HCT116 (cell line): ENCODE data around the gene IZUMO1.

Experiments used
- CEBPB ChIP-seq: IDR thresholded peaks from 2 replicates; pipeline ENCODE4 v1.6.1; 2012; ENCODE audit warnings: low read depth
- ELF1 ChIP-seq: IDR thresholded peaks from 2 replicates; pipeline ENCODE4 v1.6.1; 2012; ENCODE audit warnings: low read depth, borderline replicate concordance
- EZH2 ChIP-seq: fragments of 200-600 bp; sonication (generic); IDR thresholded peaks from 2 replicates; pipeline ENCODE4 v1.6.1; 2017; ENCODE audit warnings: antibody characterized with exemption, mixed run types
- EZH2phosphoT487 ChIP-seq: fragments of 200-600 bp; IDR thresholded peaks from 2 replicates; pipeline ENCODE4 v1.6.1; 2018; ENCODE audit warnings: antibody characterized with exemption, borderline replicate concordance
- FOSL1 ChIP-seq: IDR thresholded peaks from 2 replicates; pipeline ENCODE4 v1.6.1; 2012; ENCODE audit warnings: low read depth
- POLR2A ChIP-seq: IDR thresholded peaks from 2 replicates; pipeline ENCODE4 v1.7.0; 2011; ENCODE audit warnings: borderline replicate concordance; ENCODE audit not compliant: insufficient read depth, insufficient read length; ENCODE audit errors: extremely low read depth
- POLR2AphosphoS5 ChIP-seq: IDR thresholded peaks from 2 replicates; pipeline ENCODE4 v1.6.1; 2011; ENCODE audit warnings: mild to moderate bottlenecking, low read depth, low read length, moderate library complexity
- RAD21 ChIP-seq: IDR thresholded peaks from 2 replicates; pipeline ENCODE4 v1.6.1; 2012; ENCODE audit warnings: low read depth, mild to moderate bottlenecking
- SIN3A ChIP-seq: IDR thresholded peaks from 2 replicates; pipeline ENCODE4 v1.6.1; 2012; ENCODE audit warnings: low read depth
- YY1 ChIP-seq: IDR thresholded peaks from 2 replicates; pipeline ENCODE4 v1.6.1; 2011; ENCODE audit warnings: low read length, low read depth, moderate library complexity, mild to moderate bottlenecking; ENCODE audit not compliant: insufficient replicate concordance; ENCODE audit errors: extremely low read depth
- ZFX ChIP-seq: fragments of 450-650 bp; IDR thresholded peaks from 2 replicates; pipeline ENCODE4 v1.6.1; 2017
- TF ChIP-seq, protein P1 (sequence below): IDR thresholded peaks from 2 replicates; pipeline ENCODE4 v1.6.1; 2012; ENCODE audit warnings: low read depth
- TF ChIP-seq, protein P2 (sequence below), 3 experiments: fragments of 200-600 bp in 1 of 3; sonication (generic) in 1 of 3; IDR thresholded peaks in 2 of 3; conservative IDR thresholded peaks in 1 of 3; 2 replicates each; pipeline ENCODE4 v1.5.1; 2012 to 2017; ENCODE audit warnings: low read depth in 2 of 3, low read length in 2 of 3, antibody characterized with exemption in 1 of 3, borderline replicate concordance in 1 of 3, control low read depth in 1 of 3, mild to moderate bottlenecking in 1 of 3, mixed read lengths in 1 of 3, mixed run types in 1 of 3, moderate library complexity in 1 of 3; ENCODE audit not compliant: insufficient read depth in 1 of 3
- TF ChIP-seq, protein P3 (sequence below): IDR thresholded peaks from 2 replicates; pipeline ENCODE4 v1.6.1; 2012

DNA sequence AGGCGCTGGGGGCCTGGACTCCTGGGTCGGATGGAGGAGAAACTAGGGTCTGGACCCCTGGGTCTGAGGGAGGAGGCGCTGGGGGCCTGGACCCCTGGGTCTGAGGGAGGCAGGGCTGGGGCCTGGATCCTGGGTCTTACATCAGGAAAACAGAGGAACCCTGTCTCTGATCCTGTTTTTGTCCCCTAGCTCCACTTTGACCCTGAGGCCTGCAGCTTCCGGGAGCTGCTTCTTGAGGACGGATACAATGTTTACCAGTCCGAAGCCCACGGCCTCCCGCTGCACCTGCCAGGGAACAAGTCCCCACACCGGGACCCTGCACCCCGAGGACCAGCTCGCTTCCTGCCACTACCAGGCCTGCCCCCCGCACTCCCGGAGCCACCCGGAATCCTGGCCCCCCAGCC, 11.0 kb upstream of the IZUMO1 start:
- TF ChIP-seq POLR2AphosphoS5 (no peak), ZFX (no peak), EZH2 (no peak), EZH2phosphoT487 (no peak), POLR2A (no peak), FOSL1 (no peak), YY1 (no peak), ELF1 (no peak), CEBPB (no peak), SIN3A (no peak), RAD21 (no peak)
- TF ChIP-seq, protein P1, sequence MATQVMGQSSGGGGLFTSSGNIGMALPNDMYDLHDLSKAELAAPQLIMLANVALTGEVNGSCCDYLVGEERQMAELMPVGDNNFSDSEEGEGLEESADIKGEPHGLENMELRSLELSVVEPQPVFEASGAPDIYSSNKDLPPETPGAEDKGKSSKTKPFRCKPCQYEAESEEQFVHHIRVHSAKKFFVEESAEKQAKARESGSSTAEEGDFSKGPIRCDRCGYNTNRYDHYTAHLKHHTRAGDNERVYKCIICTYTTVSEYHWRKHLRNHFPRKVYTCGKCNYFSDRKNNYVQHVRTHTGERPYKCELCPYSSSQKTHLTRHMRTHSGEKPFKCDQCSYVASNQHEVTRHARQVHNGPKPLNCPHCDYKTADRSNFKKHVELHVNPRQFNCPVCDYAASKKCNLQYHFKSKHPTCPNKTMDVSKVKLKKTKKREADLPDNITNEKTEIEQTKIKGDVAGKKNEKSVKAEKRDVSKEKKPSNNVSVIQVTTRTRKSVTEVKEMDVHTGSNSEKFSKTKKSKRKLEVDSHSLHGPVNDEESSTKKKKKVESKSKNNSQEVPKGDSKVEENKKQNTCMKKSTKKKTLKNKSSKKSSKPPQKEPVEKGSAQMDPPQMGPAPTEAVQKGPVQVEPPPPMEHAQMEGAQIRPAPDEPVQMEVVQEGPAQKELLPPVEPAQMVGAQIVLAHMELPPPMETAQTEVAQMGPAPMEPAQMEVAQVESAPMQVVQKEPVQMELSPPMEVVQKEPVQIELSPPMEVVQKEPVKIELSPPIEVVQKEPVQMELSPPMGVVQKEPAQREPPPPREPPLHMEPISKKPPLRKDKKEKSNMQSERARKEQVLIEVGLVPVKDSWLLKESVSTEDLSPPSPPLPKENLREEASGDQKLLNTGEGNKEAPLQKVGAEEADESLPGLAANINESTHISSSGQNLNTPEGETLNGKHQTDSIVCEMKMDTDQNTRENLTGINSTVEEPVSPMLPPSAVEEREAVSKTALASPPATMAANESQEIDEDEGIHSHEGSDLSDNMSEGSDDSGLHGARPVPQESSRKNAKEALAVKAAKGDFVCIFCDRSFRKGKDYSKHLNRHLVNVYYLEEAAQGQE, result no peak
- TF ChIP-seq, protein P2, sequence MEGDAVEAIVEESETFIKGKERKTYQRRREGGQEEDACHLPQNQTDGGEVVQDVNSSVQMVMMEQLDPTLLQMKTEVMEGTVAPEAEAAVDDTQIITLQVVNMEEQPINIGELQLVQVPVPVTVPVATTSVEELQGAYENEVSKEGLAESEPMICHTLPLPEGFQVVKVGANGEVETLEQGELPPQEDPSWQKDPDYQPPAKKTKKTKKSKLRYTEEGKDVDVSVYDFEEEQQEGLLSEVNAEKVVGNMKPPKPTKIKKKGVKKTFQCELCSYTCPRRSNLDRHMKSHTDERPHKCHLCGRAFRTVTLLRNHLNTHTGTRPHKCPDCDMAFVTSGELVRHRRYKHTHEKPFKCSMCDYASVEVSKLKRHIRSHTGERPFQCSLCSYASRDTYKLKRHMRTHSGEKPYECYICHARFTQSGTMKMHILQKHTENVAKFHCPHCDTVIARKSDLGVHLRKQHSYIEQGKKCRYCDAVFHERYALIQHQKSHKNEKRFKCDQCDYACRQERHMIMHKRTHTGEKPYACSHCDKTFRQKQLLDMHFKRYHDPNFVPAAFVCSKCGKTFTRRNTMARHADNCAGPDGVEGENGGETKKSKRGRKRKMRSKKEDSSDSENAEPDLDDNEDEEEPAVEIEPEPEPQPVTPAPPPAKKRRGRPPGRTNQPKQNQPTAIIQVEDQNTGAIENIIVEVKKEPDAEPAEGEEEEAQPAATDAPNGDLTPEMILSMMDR (IDR thresholded peaks at IDR 0.05 in 2 of 3, conservative IDR thresholded peaks at IDR 0.05 in 1 of 3; ENCODE audit: borderline replicate concordance in 1 of 3, insufficient read depth in 1 of 3, low read depth in 2 of 3, low read length in 2 of 3), result no peak
- TF ChIP-seq, protein P3, sequence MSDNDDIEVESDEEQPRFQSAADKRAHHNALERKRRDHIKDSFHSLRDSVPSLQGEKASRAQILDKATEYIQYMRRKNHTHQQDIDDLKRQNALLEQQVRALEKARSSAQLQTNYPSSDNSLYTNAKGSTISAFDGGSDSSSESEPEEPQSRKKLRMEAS, result no peak
